H1 (cell line): ENCODE results near the gene QRSL1. TPM values are rescaled to one million over a fixed set of nuclear protein-coding genes. Genes with fewer than 3 reads are reported as not detected.

ENCODE experiments used
- CTCF ChIA-PET: fragments of 300-600 bp; sonication (Branson Sonifier 250); formaldehyde crosslinking; loops from one replicate; lab custom pipeline; 2021; ENCODE audit not compliant: partially characterized antibody; lab: Charles Lee
- POLR2A ChIA-PET: fragments of 300-600 bp; sonication (Branson Sonifier 250); formaldehyde crosslinking; loops from one replicate; lab custom pipeline; 2021; ENCODE audit warnings: inconsistent platforms; ENCODE audit not compliant: partially characterized antibody; lab: Charles Lee
- DNase-seq, 2 experiments: peaks; one replicate each; pipeline versions ENCODE4 v3.0.0 to v3.0.0-alpha.2; 2010 to 2022; ENCODE audit warnings: low spot score in 2 of 2, low read depth in 1 of 2, mixed read lengths in 1 of 2
- FAIRE-seq: peaks from 2 replicates; lab custom pipeline; 2011; peaks lifted over from hg19 to GRCh38; lab: Jason Lieb, UNC
- H2AFZ ChIP-seq: 2 replicates; pipeline ENCODE4 v1.8.1; 2012; ENCODE audit warnings: low read length, inconsistent platforms
- H2AK5ac ChIP-seq: 2 replicates; pipeline ENCODE4 v1.6.1; 2013; ENCODE audit warnings: low read depth, low read length
- H2BK120ac ChIP-seq: replicated peaks from 2 replicates; pipeline ENCODE3; 2013; ENCODE audit warnings: low read depth, low read length, inconsistent platforms
- H2BK12ac ChIP-seq: 2 replicates; pipeline ENCODE4 v1.6.1; 2013; ENCODE audit warnings: low read depth, low read length
- H2BK15ac ChIP-seq: 2 replicates; pipeline ENCODE4 v1.6.1; 2013; ENCODE audit warnings: low read length
- H2BK20ac ChIP-seq: 2 replicates; pipeline ENCODE4 v1.6.1; 2013; ENCODE audit warnings: low read length
- H2BK5ac ChIP-seq: 2 replicates; pipeline ENCODE4 v1.6.1; 2013; ENCODE audit warnings: low read depth, low read length
- H3K14ac ChIP-seq: 2 replicates; pipeline ENCODE4 v1.6.1; 2013; ENCODE audit warnings: inconsistent platforms; ENCODE audit not compliant: insufficient read length
- H3K18ac ChIP-seq: 2 replicates; pipeline ENCODE4 v1.6.1; 2013; ENCODE audit warnings: low read length; ENCODE audit errors: extremely low read depth
- H3K23ac ChIP-seq: 2 replicates; pipeline ENCODE4 v1.6.1; 2013; ENCODE audit warnings: inconsistent platforms; ENCODE audit not compliant: insufficient read length
- H3K23me2 ChIP-seq: 2 replicates; pipeline ENCODE4 v1.6.1; 2013; ENCODE audit warnings: low read depth, low read length
- H3K27ac ChIP-seq: 2 replicates; pipeline ENCODE4 v1.6.1; 2011; ENCODE audit warnings: low read depth, low read length, inconsistent platforms
- H3K27me3 ChIP-seq, 4 experiments: replicated peaks in 1 of 4; 1 replicate in 1 of 4; 2 replicates in 3 of 4; pipeline versions ENCODE4 v1.6.1 to v1.8.1; 2011 to 2013; ENCODE audit warnings: low read length in 3 of 4, mild to moderate bottlenecking in 3 of 4, inconsistent platforms in 2 of 4, mixed read lengths in 2 of 4, moderate library complexity in 1 of 4; ENCODE audit not compliant: control insufficient read depth in 3 of 4, insufficient read depth in 3 of 4; ENCODE audit errors: extremely low read depth in 1 of 4
- H3K36me3 ChIP-seq, 4 experiments: 2 replicates each; pipeline versions ENCODE4 v1.6.1 to v1.8.1; 2011 to 2013; ENCODE audit warnings: mild to moderate bottlenecking in 4 of 4, low read length in 3 of 4, moderate library complexity in 2 of 4, control low read depth in 1 of 4, inconsistent platforms in 1 of 4; ENCODE audit not compliant: insufficient read depth in 4 of 4, control insufficient read depth in 2 of 4
- H3K4ac ChIP-seq: replicated peaks from 2 replicates; pipeline ENCODE3; 2013; ENCODE audit warnings: low read length, low read depth, mixed read lengths, inconsistent platforms; ENCODE audit not compliant: insufficient read length
- H3K4me1 ChIP-seq, 4 experiments: replicated peaks in 1 of 4; 1 replicate in 1 of 4; 2 replicates in 3 of 4; pipeline versions ENCODE4 v1.6.1 to v1.8.1; 2011 to 2013; ENCODE audit warnings: low read length in 3 of 4, inconsistent platforms in 2 of 4, mixed read lengths in 1 of 4; ENCODE audit not compliant: insufficient read depth in 4 of 4, control insufficient read depth in 3 of 4
- H3K4me2 ChIP-seq, 2 experiments: 2 replicates each; pipeline versions ENCODE4 v1.6.1 to v1.8.1; 2011 to 2013; ENCODE audit warnings: low read depth in 2 of 2, low read length in 2 of 2, control low read depth in 1 of 2, inconsistent platforms in 1 of 2, mild to moderate bottlenecking in 1 of 2; ENCODE audit not compliant: insufficient read depth in 1 of 2
- H3K4me3 ChIP-seq, 4 experiments: fragments of 200-600, 300-600 bp in 1 of 4; sonication (generic), shearing (Covaris generic), sonication (Bioruptor Twin) in 1 of 4; 2 replicates each; pipeline versions ENCODE4 v1.5.1 to v1.8.1; 2011 to 2016; ENCODE audit warnings: low read length in 4 of 4, low read depth in 3 of 4, control low read depth in 2 of 4, inconsistent platforms in 2 of 4, mild to moderate bottlenecking in 2 of 4, mixed read lengths in 1 of 4, moderate library complexity in 1 of 4; ENCODE audit not compliant: insufficient read depth in 2 of 4; ENCODE audit errors: extremely low read depth in 1 of 4
- H3K56ac ChIP-seq: replicated peaks from 2 replicates; pipeline ENCODE3; 2013; ENCODE audit warnings: low read depth, mild to moderate bottlenecking, mixed read lengths, low read length, inconsistent platforms; ENCODE audit not compliant: insufficient read length
- H3K79me1 ChIP-seq: 2 replicates; pipeline ENCODE4 v1.6.1; 2013; ENCODE audit warnings: low read depth, low read length, control low read depth
- H3K79me2 ChIP-seq, 2 experiments: 2 replicates each; pipeline versions ENCODE4 v1.6.1 to v1.8.1; 2012 to 2013; ENCODE audit warnings: low read length in 2 of 2, mild to moderate bottlenecking in 2 of 2, inconsistent platforms in 1 of 2; ENCODE audit not compliant: insufficient read depth in 2 of 2, control insufficient read depth in 1 of 2
- H3K9ac ChIP-seq, 4 experiments: replicated peaks in 1 of 4; 1 replicate in 1 of 4; 2 replicates in 3 of 4; pipeline versions ENCODE4 v1.6.1 to v1.8.1; 2011 to 2013; ENCODE audit warnings: low read depth in 3 of 4, low read length in 3 of 4, control low read depth in 2 of 4, mild to moderate bottlenecking in 2 of 4, moderate library complexity in 2 of 4, inconsistent platforms in 1 of 4; ENCODE audit errors: extremely low read depth in 1 of 4
- H3K9me3 ChIP-seq, 2 experiments: 2 replicates each; pipeline versions ENCODE4 v1.6.1 to v1.8.1; 2012 to 2013; ENCODE audit warnings: mild to moderate bottlenecking in 2 of 2, moderate library complexity in 2 of 2, control low read depth in 1 of 2, inconsistent platforms in 1 of 2, low read depth in 1 of 2, low read length in 1 of 2, mixed read lengths in 1 of 2; ENCODE audit not compliant: insufficient read depth in 2 of 2
- H4K20me1 ChIP-seq, 2 experiments: replicated peaks in 1 of 2; 2 replicates each; pipeline versions ENCODE3 to v1.8.1; 2011 to 2013; ENCODE audit warnings: inconsistent platforms in 2 of 2, low read length in 2 of 2, mild to moderate bottlenecking in 1 of 2; ENCODE audit not compliant: insufficient read depth in 2 of 2, control insufficient read depth in 1 of 2
- H4K5ac ChIP-seq: 2 replicates; pipeline ENCODE4 v1.6.1; 2013; ENCODE audit warnings: low read length, low read depth, mixed read lengths, inconsistent platforms; ENCODE audit not compliant: insufficient read length
- H4K8ac ChIP-seq: 2 replicates; pipeline ENCODE4 v1.8.0; 2013; ENCODE audit warnings: mild to moderate bottlenecking, moderate library complexity, low read length, inconsistent platforms; ENCODE audit not compliant: insufficient read depth; ENCODE audit errors: extremely low read depth
- H4K91ac ChIP-seq: replicated peaks from 2 replicates; pipeline ENCODE3; 2013; ENCODE audit warnings: low read length, mixed read lengths, inconsistent platforms; ENCODE audit not compliant: insufficient read length
- ATF2 ChIP-seq: IDR thresholded peaks from 2 replicates; pipeline ENCODE4 v1.6.1; 2012; ENCODE audit warnings: low read length, inconsistent platforms
- BACH1 ChIP-seq: IDR thresholded peaks from 2 replicates; pipeline ENCODE4 v1.6.1; 2012; ENCODE audit warnings: low read length, improper control_type of control experiment
- BCL11A ChIP-seq, 2 experiments: IDR thresholded peaks; one replicate each; pipeline ENCODE4 v1.6.1; 2011; ENCODE audit warnings: low read depth in 2 of 2, low read length in 2 of 2, mild to moderate bottlenecking in 2 of 2
- CEBPB ChIP-seq: IDR thresholded peaks from 2 replicates; pipeline ENCODE4 v1.6.1; 2012; ENCODE audit warnings: low read depth, low read length
- CHD2 ChIP-seq: IDR thresholded peaks from 2 replicates; pipeline ENCODE4 v1.6.1; 2012; ENCODE audit warnings: low read length, improper control_type of control experiment
- CREB1 ChIP-seq: IDR thresholded peaks from 2 replicates; pipeline ENCODE4 v1.6.1; 2012; ENCODE audit warnings: inconsistent platforms
- EZH2 ChIP-seq: fragments of 200-600 bp; sonication (generic); IDR thresholded peaks from 2 replicates; pipeline ENCODE4 v1.7.1; 2012; ENCODE audit warnings: low read depth, mild to moderate bottlenecking, moderate library complexity, low read length, inconsistent platforms; ENCODE audit not compliant: severe bottlenecking
- GABPA ChIP-seq: IDR thresholded peaks from 2 replicates; pipeline ENCODE4 v1.6.1; 2011; ENCODE audit warnings: mild to moderate bottlenecking, low read length, moderate library complexity, borderline replicate concordance; ENCODE audit not compliant: insufficient read depth
- NANOG ChIP-seq: IDR thresholded peaks from 2 replicates; pipeline ENCODE4 v1.6.1; 2011; ENCODE audit warnings: low read length, low read depth, mild to moderate bottlenecking, inconsistent platforms; ENCODE audit not compliant: insufficient read depth, poor library complexity, severe bottlenecking
- RBBP5 ChIP-seq: IDR thresholded peaks from 2 replicates; pipeline ENCODE4 v1.7.1; 2012; ENCODE audit warnings: low read depth, mild to moderate bottlenecking, inconsistent platforms, low read length, moderate library complexity, borderline replicate concordance
- SP1 ChIP-seq: IDR thresholded peaks from 2 replicates; pipeline ENCODE4 v1.6.1; 2011; ENCODE audit warnings: low read depth, low read length
- TAF1 ChIP-seq: IDR thresholded peaks from 2 replicates; pipeline ENCODE4 v1.6.1; 2011; ENCODE audit warnings: mild to moderate bottlenecking, low read depth, low read length
- WGBS, 2 experiments: shearing (Covaris generic) in 1 of 2; methylation state at CpG; one replicate each; pipeline versions ENCODE4 v1.1.6 to v1.1.7; 2013 to 2015; ENCODE audit warnings: low lambda C conversion rate in 2 of 2, mixed read lengths in 2 of 2, inconsistent platforms in 1 of 2, low coverage in 1 of 2, missing lambda C conversion rate in 1 of 2; ENCODE audit not compliant: insufficient replicate concordance in 2 of 2, insufficient coverage in 1 of 2, insufficient read length in 1 of 2; ENCODE audit errors: extremely low coverage in 1 of 2, missing lambda C conversion rate in 1 of 2; 5-methylcytosine and 5-hydroxymethylcytosine counted together
- polyA plus RNA-seq, 7 experiments: library from polyadenylated mRNA; depleted of rRNA in 3 of 7; stranded (reverse) in 5 of 7; unstranded in 2 of 7; fragments of >200 nt in 5 of 7; fragments of 200-250 nt in 2 of 7; gene quantifications; 1 replicate in 5 of 7; 2 replicates in 1 of 7; 4 replicates in 1 of 7; pipeline versions ENCODE4 v1.2.1 to v1.2.3, GENCODE V29; 2011 to 2013; ENCODE audit warnings: missing spikeins in 2 of 7, mixed read lengths in 2 of 7
- total RNA-seq: library from RNA; stranded (reverse); fragmentation: NEBNext Ultra II Directional; extraction: Animal tissue kit (Norgen Biotek cat#: 25700); gene quantifications from 2 replicates; pipeline ENCODE4 v1.2.1, GENCODE V29; 2021

The QRSL1 gene
- total and polyA plus RNA-seq, 2 of the 8 experiments (the other 6 are each of a cell fraction or from before 2014, with no cell fraction given): 7.8 to 22.2 TPM

- peak overlapping the region; percentile 57 for H3K4ac ChIP-seq
- H3K9me3 ChIP-seq: peaks cover 12 to 13% of the 10 kb centered on the region in 2 experiments
- H4K8ac ChIP-seq: no peak overlapping the region
- no peak overlapping the region for H2AFZ ChIP-seq
- no peak overlapping the region for H3K18ac ChIP-seq
- H4K20me1 ChIP-seq: no peaks in the 10 kb centered on the region
- no peak overlapping the region for H2BK12ac ChIP-seq
- no peak overlapping the region for H3K9ac ChIP-seq
- H3K23me2 ChIP-seq: no peaks in the 10 kb centered on the region
- H2BK120ac ChIP-seq: peak overlapping the region; percentile 28
- H3K27me3 ChIP-seq: no peaks in the 10 kb centered on the region
- no peak overlapping the region for H4K5ac ChIP-seq
- H2BK5ac ChIP-seq: no peak overlapping the region
- H3K79me2 ChIP-seq: no peaks in the 10 kb centered on the region
- H3K56ac ChIP-seq: no peak overlapping the region
- H2BK20ac ChIP-seq: no peak overlapping the region
- ChIA-PET CTCF (interaction anchor here (0.6 to 5.7 kb wide), 3 partner anchors 8 to 608 kb away, joined by 3 to 52 read pairs (median 6); no protein-coding TSS in a partner anchor), POLR2A (interaction anchor here (0.9 to 1.1 kb wide), 2 partner anchors 10 to 77 kb away, joined by 3 to 7 read pairs; no protein-coding TSS in a partner anchor)
- no peak overlapping the region for H3K14ac ChIP-seq
- H4K91ac ChIP-seq: no peak overlapping the region
- no peak overlapping the region for H3K23ac ChIP-seq
- H3K4me1 ChIP-seq: peaks cover 3 to 15% (median 8%) of the 10 kb centered on the region in 4 experiments; a peak in 6 of 7 replicates
- H2AK5ac ChIP-seq: no peak overlapping the region
- FAIRE-seq (no peak), DNase-seq (no peak)
- no peaks in the 10 kb centered on the region for H3K79me1 ChIP-seq
- H3K4me3 ChIP-seq: no peak overlapping the region
- WGBS, 2 experiments: 96% methylated on average over 3 of the region's 3 CpGs; no CpG with 5 or more reads in 1 of the 2 experiments
- no peak overlapping the region for H3K4me2 ChIP-seq
- H3K36me3 ChIP-seq: peaks cover 2 to 23% (median 15%) of the 10 kb centered on the region in 4 experiments; a peak in 6 of 8 replicates
- H3K27ac ChIP-seq: no peak overlapping the region
- no peak overlapping the region for H2BK15ac ChIP-seq
- TF ChIP-seq GABPA (no peak), CHD2 (no peak), CREB1 (no peak), BCL11A (IDR thresholded peaks at IDR 0.05; ENCODE audit: low read depth in 2 of 2, low read length in 2 of 2) (no peak), ATF2 (no peak), TAF1 (no peak), RBBP5 (no peak), EZH2 (no peak), CEBPB (no peak), SP1 (no peak), NANOG (no peak), BACH1 (no peak)
Observed at GRCh38 chr6:106618324-106618723, 11.1 kb upstream of the QRSL1 start.
